HEK293 (cell line): Measurements from ENCODE around the gene PLLP.

Experiments used
- CTCF ChIA-PET: fragments of 350-600 bp; formaldehyde crosslinking; extraction: SDS; loops from one replicate; lab custom pipeline; 2021; ENCODE audit warnings: antibody characterized with exemption; lab: Yijun Ruan, JAX
- POLR2A ChIA-PET: fragments of 300-600 bp; formaldehyde crosslinking; extraction: SDS; loops from one replicate; lab custom pipeline; 2020; ENCODE audit warnings: antibody characterized with exemption, inconsistent platforms; lab: Yijun Ruan, JAX
- H3K27ac ChIP-seq: fragments of 200-500 bp; sonication (Bioruptor generic); 2 replicates; pipeline ENCODE4 v1.5.1; 2014; ENCODE audit warnings: low read depth, low read length, control low read depth, inconsistent platforms; ENCODE audit errors: extremely low read depth
- H3K36me3 ChIP-seq, 2 experiments: fragments of 200-500 bp in 1 of 2; sonication (Bioruptor generic) in 1 of 2; 1 replicate in 1 of 2; 2 replicates in 1 of 2; pipeline ENCODE4 v1.5.1; 2014 to 2017; ENCODE audit warnings: inconsistent platforms in 2 of 2, low read length in 2 of 2; ENCODE audit not compliant: control insufficient read depth in 2 of 2, insufficient read depth in 1 of 2
- H3K4me1 ChIP-seq: fragments of 200-500 bp; sonication (Bioruptor generic); 2 replicates; pipeline ENCODE4 v1.5.1; 2014; ENCODE audit warnings: mild to moderate bottlenecking, low read length, inconsistent platforms; ENCODE audit not compliant: control insufficient read depth, insufficient read depth
- H3K4me3 ChIP-seq: 2 replicates; pipeline ENCODE4 v1.5.1; 2011; ENCODE audit warnings: low read depth, mild to moderate bottlenecking, control low read depth, low read length, moderate library complexity
- H3K9me3 ChIP-seq: fragments of 200-500 bp; sonication (Bioruptor generic); 2 replicates; pipeline ENCODE4 v1.5.1; 2014; ENCODE audit warnings: low read depth, low read length, inconsistent platforms; ENCODE audit not compliant: control insufficient read depth, insufficient read depth
- FEZF1 ChIP-seq: fragments of 450-650 bp; formaldehyde crosslinking; IDR thresholded peaks from 2 replicates; pipeline ENCODE4 v1.5.1; 2016; ENCODE audit warnings: missing biosample characterization, missing genetic modification characterization
- PRDM2 ChIP-seq: fragments of 450-650 bp; formaldehyde crosslinking; IDR thresholded peaks from 2 replicates; pipeline ENCODE4 v1.5.1; 2016; ENCODE audit warnings: missing biosample characterization, missing genetic modification characterization, borderline replicate concordance
- RBAK ChIP-seq: fragments of 450-650 bp; formaldehyde crosslinking; IDR thresholded peaks from 2 replicates; pipeline ENCODE4 v1.5.1; 2016; ENCODE audit warnings: missing biosample characterization, missing genetic modification characterization
- ZNF10 ChIP-seq: fragments of 450-650 bp; formaldehyde crosslinking; IDR thresholded peaks from 2 replicates; pipeline ENCODE4 v1.5.1; 2017; ENCODE audit warnings: missing biosample characterization, missing genetic modification characterization
- ZNF146 ChIP-seq: fragments of 450-650 bp; formaldehyde crosslinking; IDR thresholded peaks from 2 replicates; pipeline ENCODE4 v1.5.1; 2016; ENCODE audit warnings: missing biosample characterization, missing genetic modification characterization
- ZNF155 ChIP-seq: fragments of 450-650 bp; formaldehyde crosslinking; IDR thresholded peaks from 2 replicates; pipeline ENCODE4 v1.5.1; 2016; ENCODE audit warnings: missing biosample characterization, missing genetic modification characterization
- ZNF174 ChIP-seq: fragments of 450-650 bp; formaldehyde crosslinking; IDR thresholded peaks from 2 replicates; pipeline ENCODE4 v1.5.0; 2017; ENCODE audit warnings: missing biosample characterization, mild to moderate bottlenecking, missing genetic modification characterization
- ZNF280C ChIP-seq: fragments of 450-650 bp; formaldehyde crosslinking; IDR thresholded peaks from 2 replicates; pipeline ENCODE4 v1.5.1; 2016; ENCODE audit warnings: missing biosample characterization, missing genetic modification characterization
- ZNF398 ChIP-seq: fragments of 450-650 bp; formaldehyde crosslinking; IDR thresholded peaks from 2 replicates; pipeline ENCODE4 v1.5.1; 2017; ENCODE audit warnings: missing biosample characterization, missing genetic modification characterization
- ZNF433 ChIP-seq: fragments of 450-650 bp; formaldehyde crosslinking; IDR thresholded peaks from 2 replicates; pipeline ENCODE4 v1.5.1; 2016; ENCODE audit warnings: missing biosample characterization, missing genetic modification characterization, low read depth
- ZNF510 ChIP-seq: fragments of 450-650 bp; formaldehyde crosslinking; IDR thresholded peaks from 2 replicates; pipeline ENCODE4 v1.5.1; 2018; ENCODE audit warnings: mild to moderate bottlenecking, missing genetic modification characterization, missing biosample characterization; ENCODE audit not compliant: insufficient replicate concordance
- ZNF624 ChIP-seq: fragments of 450-650 bp; formaldehyde crosslinking; IDR thresholded peaks from 2 replicates; pipeline ENCODE4 v1.5.1; 2017; ENCODE audit warnings: missing biosample characterization, missing genetic modification characterization
- ZNF629 ChIP-seq: fragments of 450-650 bp; formaldehyde crosslinking; IDR thresholded peaks from 2 replicates; pipeline ENCODE4 v1.5.1; 2017; ENCODE audit warnings: missing biosample characterization, missing genetic modification characterization
- ZNF701 ChIP-seq: fragments of 450-650 bp; formaldehyde crosslinking; IDR thresholded peaks from 2 replicates; pipeline ENCODE4 v1.5.1; 2016; ENCODE audit warnings: missing biosample characterization, missing genetic modification characterization
- ZNF704 ChIP-seq: fragments of 450-650 bp; formaldehyde crosslinking; IDR thresholded peaks from 2 replicates; pipeline ENCODE4 v1.5.1; 2016; ENCODE audit warnings: missing biosample characterization, missing genetic modification characterization
- ZNF768 ChIP-seq: fragments of 450-650 bp; formaldehyde crosslinking; IDR thresholded peaks from 2 replicates; pipeline ENCODE4 v1.5.1; 2018; ENCODE audit warnings: missing biosample characterization, mild to moderate bottlenecking, missing genetic modification characterization
- ZNF777 ChIP-seq: fragments of 450-650 bp; formaldehyde crosslinking; IDR thresholded peaks from 2 replicates; pipeline ENCODE4 v1.5.1; 2017; ENCODE audit warnings: missing biosample characterization, missing genetic modification characterization, borderline replicate concordance
- ZNF785 ChIP-seq: fragments of 450-650 bp; formaldehyde crosslinking; IDR thresholded peaks from 2 replicates; pipeline ENCODE4 v1.5.1; 2016; ENCODE audit warnings: missing biosample characterization, missing genetic modification characterization
- ZNF843 ChIP-seq: fragments of 450-650 bp; formaldehyde crosslinking; IDR thresholded peaks from 2 replicates; pipeline ENCODE4 v1.5.1; 2016; ENCODE audit warnings: missing biosample characterization, missing genetic modification characterization
- ZSCAN4 ChIP-seq: fragments of 450-650 bp; formaldehyde crosslinking; IDR thresholded peaks from 2 replicates; pipeline ENCODE4 v1.5.1; 2017; ENCODE audit warnings: missing biosample characterization, missing genetic modification characterization
- ZXDB ChIP-seq: fragments of 450-650 bp; formaldehyde crosslinking; IDR thresholded peaks from 2 replicates; pipeline ENCODE4 v1.5.1; 2016; ENCODE audit warnings: missing biosample characterization, missing genetic modification characterization
- TF ChIP-seq, protein P1 (sequence below): fragments of 450-650 bp; formaldehyde crosslinking; IDR thresholded peaks from 2 replicates; pipeline ENCODE4 v1.5.1; 2016; ENCODE audit warnings: missing biosample characterization, missing genetic modification characterization

The PLLP gene

DNA sequence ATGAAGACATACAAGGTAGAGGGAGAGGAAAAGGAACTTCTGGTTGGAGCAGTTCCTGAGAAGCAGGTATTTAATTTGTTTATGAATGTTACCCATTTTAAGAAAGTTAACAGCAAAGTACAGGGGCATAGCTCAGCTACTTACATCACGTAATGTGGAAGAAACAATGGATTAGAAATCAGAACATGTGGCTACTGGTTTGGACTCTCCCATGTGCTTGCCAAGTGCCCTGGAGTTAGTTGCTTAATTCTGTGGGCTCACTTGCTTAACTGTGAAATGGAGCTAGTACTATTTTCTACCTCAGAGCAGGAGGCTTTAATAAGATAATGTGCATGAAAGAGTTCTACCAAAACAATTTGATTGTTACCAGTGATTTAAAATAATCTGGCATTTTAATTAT is 71.0 kb downstream of the PLLP start:
- H3K27ac ChIP-seq = no peak overlapping the region
- H3K9me3 ChIP-seq = no peaks in the 10 kb centered on the region; the same call in 1 of the 2 replicates
- no peaks in the 10 kb centered on the region for H3K4me1 ChIP-seq
- ChIA-PET CTCF (no interaction called here), POLR2A (interaction anchor here (0.8 kb wide), 1 partner anchor 32 kb away, joined by 3 read pairs; the partner anchor contains the start of gene ARL2BP)
- peaks cover 54 to 82% of the 10 kb centered on the region in 2 experiments for H3K36me3 ChIP-seq
- H3K4me3 ChIP-seq = no peak overlapping the region
- TF ChIP-seq RBAK (tag by site-specific recombination) (no peak), ZNF785 (tag by site-specific recombination) (no peak), ZNF155 (tag by site-specific recombination) (no peak), ZNF777 (tag by site-specific recombination) (no peak), ZNF629 (no peak), FEZF1 (tag by site-specific recombination) (no peak), PRDM2 (no peak), ZNF624 (tag by site-specific recombination) (no peak), ZNF433 (tag by site-specific recombination) (no peak), ZNF10 (no peak), ZNF146 (tag by site-specific recombination) (no peak)
- TF ChIP-seq, protein P1, sequence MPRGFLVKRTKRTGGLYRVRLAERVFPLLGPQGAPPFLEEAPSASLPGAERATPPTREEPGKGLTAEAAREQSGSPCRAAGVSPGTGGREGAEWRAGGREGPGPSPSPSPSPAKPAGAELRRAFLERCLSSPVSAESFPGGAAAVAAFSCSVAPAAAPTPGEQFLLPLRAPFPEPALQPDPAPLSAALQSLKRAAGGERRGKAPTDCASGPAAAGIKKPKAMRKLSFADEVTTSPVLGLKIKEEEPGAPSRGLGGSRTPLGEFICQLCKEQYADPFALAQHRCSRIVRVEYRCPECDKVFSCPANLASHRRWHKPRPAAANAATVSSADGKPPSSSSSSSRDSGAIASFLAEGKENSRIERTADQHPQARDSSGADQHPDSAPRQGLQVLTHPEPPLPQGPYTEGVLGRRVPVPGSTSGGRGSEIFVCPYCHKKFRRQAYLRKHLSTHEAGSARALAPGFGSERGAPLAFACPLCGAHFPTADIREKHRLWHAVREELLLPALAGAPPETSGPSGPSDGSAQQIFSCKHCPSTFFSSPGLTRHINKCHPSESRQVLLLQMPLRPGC (tag by site-specific recombination) = no peak

- CTCF ChIA-PET = no interaction called here
- POLR2A ChIA-PET = no interaction called here
- H3K36me3 ChIP-seq = peaks cover 34 to 80% of the 10 kb centered on the region in 2 experiments
- H3K27ac ChIP-seq = no peak overlapping the region
- H3K4me1 ChIP-seq = no peaks in the 10 kb centered on the region
- H3K9me3 ChIP-seq = no peaks in the 10 kb centered on the region
- no peak overlapping the region for H3K4me3 ChIP-seq
- no peak for TF ChIP-seq ZNF701 (tag by site-specific recombination)
- TF ChIP-seq ZNF704 (tag by site-specific recombination) = no peak
- TF ChIP-seq ZNF843 (tag by site-specific recombination) = no peak
- no peak for TF ChIP-seq ZNF398 (tag by site-specific recombination)
- TF ChIP-seq ZXDB (tag by site-specific recombination) = no peak
- no peak for TF ChIP-seq ZNF768
- no peak for TF ChIP-seq ZSCAN4 (tag by site-specific recombination)
- no peak for TF ChIP-seq ZNF510
- TF ChIP-seq ZNF174 = no peak
- no peak for TF ChIP-seq ZNF433 (tag by site-specific recombination)
- no peak for TF ChIP-seq ZNF280C (tag by site-specific recombination)
These were observed 74.7 kb downstream of the PLLP start for GRCh38 chr16:57209780-57210179.
